Putamen (tissue), 1 donor: ENCODE results near the gene HACD3.
"Not testable (repeated sequence)": the region's sequence is repeated elsewhere in the genome, so short reads cannot be mapped to it uniquely, and the experiment has no call there.

Experiments
- DNase-seq: peaks from one replicate; pipeline ENCODE4 v3.0.0-alpha.2; 2016; ENCODE audit warnings: low spot score

HACD3 gene

GRCh38 chr15:65549288-65549687 is 19.0 kb downstream of the HACD3 start:
- DNase-seq = not testable (repeated sequence)

- no peak for DNase-seq
Observed at GRCh38 chr15:65550681-65551098, 20.4 kb downstream of the HACD3 start.

- DNase-seq = no peak
Observed at GRCh38 chr15:65551183-65551582, 20.9 kb downstream of the HACD3 start.

GRCh38 chr15:65552851-65553250 is 22.6 kb downstream of the HACD3 start:
- DNase-seq = not testable (repeated sequence)

- no peak for DNase-seq
Observed at GRCh38 chr15:65553691-65554090, 23.4 kb downstream of the HACD3 start.

GRCh38 chr15:65556622-65557021 is 26.4 kb downstream of the HACD3 start:
- no peak for DNase-seq

- no peak for DNase-seq
Observed at GRCh38 chr15:65558336-65558735, 28.1 kb downstream of the HACD3 start.

GRCh38 chr15:65558997-65559760 is 28.9 kb downstream of the HACD3 start:
- DNase-seq = no peak

GRCh38 chr15:65559941-65560340 is 29.7 kb downstream of the HACD3 start:
- DNase-seq = no peak

- DNase-seq = no peak
Observed at GRCh38 chr15:65561934-65562333, 31.7 kb downstream of the HACD3 start.

GRCh38 chr15:65569728-65570127 is 39.5 kb downstream of the HACD3 start:
- no peak for DNase-seq

GRCh38 chr15:65571971-65572370 is 41.7 kb downstream of the HACD3 start:
- DNase-seq = no peak

- DNase-seq = no peak
Observed at GRCh38 chr15:65576664-65577063, 46.4 kb downstream of the HACD3 start.

GRCh38 chr15:65577129-65577996 is 47.1 kb downstream of the HACD3 start:
- DNase-seq = no peak

- DNase-seq = no peak
Observed at GRCh38 chr15:65578904-65579728, 48.9 kb downstream of the HACD3 start.

- DNase-seq = no peak
Observed at GRCh38 chr15:65579762-65580161, 49.5 kb downstream of the HACD3 start.

- DNase-seq = no peak
Observed at GRCh38 chr15:65580287-65580686, 50.0 kb downstream of the HACD3 start.

GRCh38 chr15:65583701-65584100 is 53.4 kb downstream of the HACD3 start:
- DNase-seq = no peak

GRCh38 chr15:65584241-65584640 is 54.0 kb downstream of the HACD3 start:
- DNase-seq = no peak

GRCh38 chr15:65587094-65587493 is 56.8 kb downstream of the HACD3 start:
- DNase-seq = no peak

GRCh38 chr15:65595960-65596359 is 65.7 kb downstream of the HACD3 start:
- DNase-seq = peak; percentile 76

GRCh38 chr15:65598468-65598867 is 68.2 kb downstream of the HACD3 start:
- no peak for DNase-seq
